Panc1 (cell line): ENCODE results near the gene ROR1. TPM values are rescaled to one million over a fixed set of nuclear protein-coding genes. Genes with fewer than 3 reads are reported as not detected.

Experiments
- ATAC-seq: fragments of 200-7000 bp; cut with Tn5 transposase; 2 replicates; pipeline ENCODE4 v1.9.1; 2020; ENCODE audit warnings: mild to moderate bottlenecking, moderate library complexity
- BruUV-seq: library from RNA; stranded (reverse); fragments of 400-500 nt; replicated peaks from 2 replicates; lab custom pipeline; 2021; lab: Mats Ljungman, UMichigan
- CTCF ChIA-PET: fragments of 300-600 bp; sonication (Branson Sonifier 250); formaldehyde crosslinking; loops from one replicate; lab custom pipeline; 2022; ENCODE audit warnings: antibody characterized with exemption; lab: Charles Lee
- POLR2A ChIA-PET: fragments of 300-600 bp; sonication (Branson Sonifier 250); formaldehyde crosslinking; loops from one replicate; lab custom pipeline; 2022; ENCODE audit warnings: antibody characterized with exemption; lab: Charles Lee
- DNase-seq: peaks from one replicate; pipeline ENCODE4 v3.0.0-alpha.2; 2010; ENCODE audit warnings: low read depth, low spot score
- H3K27ac ChIP-seq: 2 replicates; pipeline ENCODE4 v1.5.1; 2011; ENCODE audit warnings: mild to moderate bottlenecking, low read length, inconsistent platforms
- H3K27me3 ChIP-seq: fragments of 200-500 bp; sonication (Bioruptor generic); 2 replicates; pipeline ENCODE4 v1.6.0; 2014; ENCODE audit warnings: low read length, inconsistent platforms; ENCODE audit not compliant: control insufficient read depth, insufficient read depth
- H3K36me3 ChIP-seq: fragments of 200-500 bp; sonication (Bioruptor generic); 2 replicates; pipeline ENCODE4 v1.5.1; 2014; ENCODE audit warnings: inconsistent platforms, mild to moderate bottlenecking, low read length, moderate library complexity; ENCODE audit not compliant: control insufficient read depth, insufficient read depth
- H3K4me1 ChIP-seq: 2 replicates; pipeline ENCODE4 v1.5.1; 2011; ENCODE audit warnings: inconsistent platforms, mild to moderate bottlenecking, low read length, moderate library complexity; ENCODE audit not compliant: control insufficient read depth, insufficient read depth
- H3K4me3 ChIP-seq, 2 experiments: 2 replicates each; pipeline ENCODE4 v1.5.1; 2011 to 2012; ENCODE audit warnings: low read depth in 2 of 2, low read length in 2 of 2, mild to moderate bottlenecking in 2 of 2, inconsistent platforms in 1 of 2, moderate library complexity in 1 of 2
- H3K9me3 ChIP-seq: fragments of 200-500 bp; sonication (Bioruptor generic); 2 replicates; pipeline ENCODE4 v1.5.1; 2014; ENCODE audit warnings: low read depth, mild to moderate bottlenecking, inconsistent platforms, low read length, moderate library complexity; ENCODE audit not compliant: control insufficient read depth, insufficient read depth
- CTCF ChIP-seq: fragments of 450-650 bp; IDR thresholded peaks from 2 replicates; pipeline ENCODE4 v1.5.1; 2017; ENCODE audit warnings: mild to moderate bottlenecking
- POLR2AphosphoS5 ChIP-seq: IDR thresholded peaks from 2 replicates; pipeline ENCODE4 v1.6.1; 2012; ENCODE audit warnings: mild to moderate bottlenecking, low read depth, low read length, moderate library complexity
- REST ChIP-seq, 2 experiments: IDR thresholded peaks; 2 replicates each; pipeline ENCODE4 v1.6.1; 2011 to 2012; ENCODE audit warnings: low read depth in 2 of 2, control low read depth in 1 of 2, low read length in 1 of 2, mild to moderate bottlenecking in 1 of 2, moderate library complexity in 1 of 2; ENCODE audit not compliant: insufficient read depth in 1 of 2
- SIN3A ChIP-seq: IDR thresholded peaks from 2 replicates; pipeline ENCODE4 v1.6.1; 2012; ENCODE audit warnings: low read depth, mild to moderate bottlenecking, low read length, moderate library complexity, borderline replicate concordance; ENCODE audit not compliant: insufficient read depth
- TCF7L2 ChIP-seq: IDR thresholded peaks from 2 replicates; pipeline ENCODE4 v1.6.1; 2011; ENCODE audit warnings: mild to moderate bottlenecking, low read depth, low read length, inconsistent platforms
- in situ Hi-C: cut with HindIII; loops from 2 replicates; pipeline ENCODE4 v1.10.0; 2016; ENCODE audit warnings: low sequenced_read_pairs, low pct_unique_long_range_greater_than_20kb
- intact Hi-C: fragments of 100-400 bp; cut with micrococcal nuclease; formaldehyde crosslinking; loops from one replicate; pipeline ENCODE4 v1.10.0; 2022; ENCODE audit not compliant: unreplicated experiment
- total RNA-seq: library from RNA; stranded (reverse); gene quantifications from one replicate; pipeline ENCODE4 v1.2.1, GENCODE V29; 2021; ENCODE audit not compliant: unreplicated experiment

ROR1 gene
- total RNA-seq, 1 experiment from 2014 or later: 19.3 TPM

- CTCF ChIA-PET: no interaction called here
- Histone ChIP-seq H3K36me3 (no peaks in the 10 kb centered on the region), H3K27ac (no peak overlapping the region), H3K4me1 (no peaks in the 10 kb centered on the region), H3K9me3 (no peaks in the 10 kb centered on the region), H3K4me3 (no peak overlapping the region), H3K27me3 (no peaks in the 10 kb centered on the region)
- no peak for ATAC-seq
- in situ Hi-C loops: no loop called here
- TF ChIP-seq SIN3A: no peak
- TF ChIP-seq TCF7L2: no peak
- TF ChIP-seq POLR2AphosphoS5: no peak
- TF ChIP-seq REST (IDR thresholded peaks at IDR 0.05; ENCODE audit: insufficient read depth in 1 of 2, low read depth in 2 of 2, low read length in 1 of 2): no peak
- no peak for TF ChIP-seq CTCF
- intact Hi-C loops: loop anchor here (10.0 kb wide), 1 partner anchor 355 kb away; the partner anchor contains the start of gene ROR1
- POLR2A ChIA-PET: no interaction called here
- no TSS peak for BruUV-seq
- DNase-seq: no peak
Measured at GRCh38 chr1:64129701-64130100, 355.9 kb downstream of the ROR1 start.

GRCh38 chr1:64131155-64131554 lies 357.3 kb downstream of the ROR1 start:
- CTCF ChIA-PET: no interaction called here
- intact Hi-C loops (loop anchor here (10.0 kb wide), 1 partner anchor 356 kb away; the partner anchor contains the start of gene ROR1), in situ Hi-C loops (no loop called here)
- BruUV-seq: no TSS peak
- Histone ChIP-seq H3K36me3 (no peaks in the 10 kb centered on the region), H3K4me1 (no peaks in the 10 kb centered on the region), H3K27me3 (no peaks in the 10 kb centered on the region), H3K9me3 (no peaks in the 10 kb centered on the region), H3K4me3 (no peak overlapping the region), H3K27ac (no peak overlapping the region)
- POLR2A ChIA-PET: no interaction called here
- ATAC-seq (no peak), DNase-seq (no peak)
- TF ChIP-seq POLR2AphosphoS5: no peak

- no peaks in the 10 kb centered on the region for H3K36me3 ChIP-seq
- no TSS peak for BruUV-seq
- no peaks in the 10 kb centered on the region for H3K27me3 ChIP-seq
- intact Hi-C loops (loop anchor here (10.0 kb wide), 1 partner anchor 358 kb away; the partner anchor contains the start of gene ROR1), in situ Hi-C loops (no loop called here)
- POLR2A ChIA-PET: no interaction called here
- H3K4me1 ChIP-seq: no peaks in the 10 kb centered on the region
- no peaks in the 10 kb centered on the region for H3K9me3 ChIP-seq
- CTCF ChIA-PET: no interaction called here
- no peak overlapping the region for H3K27ac ChIP-seq
- no peak for ATAC-seq
- TF ChIP-seq TCF7L2 (no peak), REST (IDR thresholded peaks at IDR 0.05; ENCODE audit: insufficient read depth in 1 of 2, low read depth in 2 of 2, low read length in 1 of 2) (no peak), SIN3A (no peak), POLR2AphosphoS5 (no peak), CTCF (no peak)
- no peak overlapping the region for H3K4me3 ChIP-seq
- DNase-seq: no peak
Measured at GRCh38 chr1:64133036-64133435, 359.2 kb downstream of the ROR1 start.
